GM12892 (cell line): ENCODE data around the gene DNAAF5.

Source experiments
- POLR2A ChIP-seq: IDR thresholded peaks from 2 replicates; pipeline ENCODE4 v1.6.1; 2011; ENCODE audit warnings: low read depth, low read length, control low read depth
- POLR2AphosphoS5 ChIP-seq: IDR thresholded peaks from 2 replicates; pipeline ENCODE4 v1.6.1; 2011; ENCODE audit warnings: low read depth, low read length, control low read depth
- TAF1 ChIP-seq: IDR thresholded peaks from 2 replicates; pipeline ENCODE4 v1.6.1; 2011; ENCODE audit warnings: low read depth, mild to moderate bottlenecking, control low read depth, low read length, borderline replicate concordance

GRCh38 chr7:784971-785370, 58.5 kb downstream of the DNAAF5 start:
- TF ChIP-seq POLR2A (no peak), POLR2AphosphoS5 (no peak), TAF1 (no peak)
